ENCODE results near the gene UBE2O.

UBE2O gene

GRCh38 chr17:76477576-76477975 lies 24.6 kb upstream of the UBE2O start:
- no peak for DNase-seq (ENCODE audit: low read depth)
- no peak for TF ChIP-seq CTCF (conservative IDR thresholded peaks at IDR 0.05; ENCODE audit: control insufficient read depth, insufficient read depth, low read depth, low read length)
- H3K4me3 ChIP-seq (ENCODE audit: control insufficient read depth, low read depth, low read length): no peak overlapping the region

- DNase-seq (ENCODE audit: low read depth): no peak
- TF ChIP-seq CTCF (conservative IDR thresholded peaks at IDR 0.05; ENCODE audit: control insufficient read depth, insufficient read depth, low read depth, low read length): no peak
Observed at GRCh38 chr17:76476736-76477135, 23.8 kb upstream of the UBE2O start.

GRCh38 chr17:76475302-76475701 lies 22.4 kb upstream of the UBE2O start:
- no peak overlapping the region for H3K4me3 ChIP-seq (ENCODE audit: control insufficient read depth, low read depth, low read length)
- no peak for DNase-seq (ENCODE audit: low read depth)
- no peak for TF ChIP-seq CTCF (conservative IDR thresholded peaks at IDR 0.05; ENCODE audit: control insufficient read depth, insufficient read depth, low read depth, low read length)

More at GRCh38 chr17:76476736-76477135, 23.8 kb upstream of the UBE2O start:
- no peak overlapping the region for H3K4me3 ChIP-seq (ENCODE audit: control insufficient read depth, low read depth, low read length)

GRCh38 chr17:76474894-76475293 lies 21.9 kb upstream of the UBE2O start:
- DNase-seq (ENCODE audit: low read depth): no peak
- H3K4me3 ChIP-seq (ENCODE audit: control insufficient read depth, low read depth, low read length): no peak overlapping the region
- TF ChIP-seq CTCF (conservative IDR thresholded peaks at IDR 0.05; ENCODE audit: control insufficient read depth, insufficient read depth, low read depth, low read length): no peak

- no peak overlapping the region for H3K4me3 ChIP-seq (ENCODE audit: control insufficient read depth, low read depth, low read length)
- no peak for TF ChIP-seq CTCF (conservative IDR thresholded peaks at IDR 0.05; ENCODE audit: control insufficient read depth, insufficient read depth, low read depth, low read length)
- no peak for DNase-seq (ENCODE audit: low read depth)
Observed at GRCh38 chr17:76474238-76474637, 21.3 kb upstream of the UBE2O start.

- peak; percentile 29 for TF ChIP-seq CTCF (conservative IDR thresholded peaks at IDR 0.05; ENCODE audit: control insufficient read depth, insufficient read depth, low read depth, low read length)
- no peak overlapping the region for H3K4me3 ChIP-seq (ENCODE audit: control insufficient read depth, low read depth, low read length)
- no peak for DNase-seq (ENCODE audit: low read depth)
Observed at GRCh38 chr17:76473541-76473985, 20.6 kb upstream of the UBE2O start.

GRCh38 chr17:76472726-76473125 lies 19.8 kb upstream of the UBE2O start:
- H3K4me3 ChIP-seq (ENCODE audit: control insufficient read depth, low read depth, low read length): no peak overlapping the region
- no peak for TF ChIP-seq CTCF (conservative IDR thresholded peaks at IDR 0.05; ENCODE audit: control insufficient read depth, insufficient read depth, low read depth, low read length)
- DNase-seq (ENCODE audit: low read depth): no peak

Measured in fibroblast of mammary gland (primary cell).